Astrocyte (in vitro differentiated cells and primary cell): ENCODE results near the gene AP3M1.

Source experiments
- EZH2 ChIP-seq: IDR thresholded peaks from 2 replicates; pipeline ENCODE4 v1.6.1; 2012; ENCODE audit warnings: mild to moderate bottlenecking, low read length, inconsistent platforms; ENCODE audit not compliant: insufficient read depth
- TF ChIP-seq, protein P1 (sequence below): IDR thresholded peaks from 2 replicates; pipeline ENCODE4 v1.5.1; 2011; ENCODE audit warnings: low read depth, mild to moderate bottlenecking, inconsistent platforms, low read length, moderate library complexity; ENCODE audit not compliant: insufficient read depth

GRCh38 chr10:74092372-74092771 is 58.3 kb downstream of the AP3M1 start:
- no peak for TF ChIP-seq EZH2
- TF ChIP-seq, protein P1, sequence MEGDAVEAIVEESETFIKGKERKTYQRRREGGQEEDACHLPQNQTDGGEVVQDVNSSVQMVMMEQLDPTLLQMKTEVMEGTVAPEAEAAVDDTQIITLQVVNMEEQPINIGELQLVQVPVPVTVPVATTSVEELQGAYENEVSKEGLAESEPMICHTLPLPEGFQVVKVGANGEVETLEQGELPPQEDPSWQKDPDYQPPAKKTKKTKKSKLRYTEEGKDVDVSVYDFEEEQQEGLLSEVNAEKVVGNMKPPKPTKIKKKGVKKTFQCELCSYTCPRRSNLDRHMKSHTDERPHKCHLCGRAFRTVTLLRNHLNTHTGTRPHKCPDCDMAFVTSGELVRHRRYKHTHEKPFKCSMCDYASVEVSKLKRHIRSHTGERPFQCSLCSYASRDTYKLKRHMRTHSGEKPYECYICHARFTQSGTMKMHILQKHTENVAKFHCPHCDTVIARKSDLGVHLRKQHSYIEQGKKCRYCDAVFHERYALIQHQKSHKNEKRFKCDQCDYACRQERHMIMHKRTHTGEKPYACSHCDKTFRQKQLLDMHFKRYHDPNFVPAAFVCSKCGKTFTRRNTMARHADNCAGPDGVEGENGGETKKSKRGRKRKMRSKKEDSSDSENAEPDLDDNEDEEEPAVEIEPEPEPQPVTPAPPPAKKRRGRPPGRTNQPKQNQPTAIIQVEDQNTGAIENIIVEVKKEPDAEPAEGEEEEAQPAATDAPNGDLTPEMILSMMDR: no peak
